GM12878 (cell line): ENCODE results near the gene SPHKAP. TPM values are rescaled to one million over a fixed set of nuclear protein-coding genes. Genes with fewer than 3 reads are reported as not detected.

ENCODE experiments used
- ATAC-seq: fragments of 200-7000 bp; cut with Tn5 transposase; 3 replicates; pipeline ENCODE4 v1.9.1; 2020; ENCODE audit warnings: mild to moderate bottlenecking, moderate library complexity
- BruUV-seq: library from RNA; stranded (reverse); fragments of 400-500 nt; replicated peaks from 2 replicates; lab custom pipeline; 2021; lab: Mats Ljungman, UMichigan
- CTCF ChIA-PET: fragments of 300-600 bp; sonication (Branson Sonifier 250); formaldehyde crosslinking; extraction: SDS; loops from one replicate; lab custom pipeline; 2021; ENCODE audit warnings: inconsistent platforms; lab: Yijun Ruan, JAX
- POLR2A ChIA-PET: fragments of 350-600 bp; formaldehyde crosslinking; extraction: SDS; loops from one replicate; lab custom pipeline; 2021; ENCODE audit warnings: inconsistent platforms; lab: Charles Lee
- RAD21 ChIA-PET: fragments of 300-600 bp; sonication (Branson Sonifier 250); formaldehyde crosslinking; loops from one replicate; lab custom pipeline; 2023; ENCODE audit warnings: antibody characterized with exemption; ENCODE audit not compliant: unreplicated experiment; lab: Charles Lee
- SMC1A ChIA-PET: fragments of 300-600 bp; sonication (Branson Sonifier 250); formaldehyde crosslinking; loops from one replicate; lab custom pipeline; 2023; ENCODE audit not compliant: unreplicated experiment, uncharacterized antibody; lab: Charles Lee
- DNase-seq: peaks from one replicate; pipeline ENCODE4 v3.0.0-alpha.2; 2011; ENCODE audit warnings: low read depth, low spot score
- FAIRE-seq: peaks from 3 replicates; lab custom pipeline; 2011; peaks lifted over from hg19 to GRCh38; lab: Jason Lieb, UNC
- H2AFZ ChIP-seq: 2 replicates; pipeline ENCODE4 v1.6.0; 2011; ENCODE audit warnings: low read depth, low read length, control low read depth; ENCODE audit not compliant: control insufficient read depth
- H3K27ac ChIP-seq: 2 replicates; pipeline ENCODE4 v1.5.1; 2011; ENCODE audit warnings: control low read depth; ENCODE audit not compliant: control insufficient read depth, insufficient read depth
- H3K27me3 ChIP-seq, 2 experiments: replicated peaks in 1 of 2; 2 replicates each; pipeline versions ENCODE4 v1.6.0 to v1.6.1; 2011; ENCODE audit warnings: low read length in 1 of 2; ENCODE audit not compliant: control insufficient read depth in 2 of 2, insufficient read depth in 2 of 2
- H3K36me3 ChIP-seq, 2 experiments: 2 replicates each; pipeline ENCODE4 v1.5.1; 2011; ENCODE audit warnings: low read length in 1 of 2; ENCODE audit not compliant: control insufficient read depth in 2 of 2, insufficient read depth in 2 of 2
- H3K4me1 ChIP-seq: 2 replicates; pipeline ENCODE4 v1.6.1; 2011; ENCODE audit warnings: mild to moderate bottlenecking, low read length, moderate library complexity, mixed read lengths; ENCODE audit not compliant: control insufficient read depth, insufficient read depth
- H3K4me2 ChIP-seq: 2 replicates; pipeline ENCODE4 v1.6.0; 2011; ENCODE audit warnings: control low read depth; ENCODE audit not compliant: control insufficient read depth, insufficient read depth
- H3K4me3 ChIP-seq: fragments of 200-600 bp; sonication (generic); 2 replicates; pipeline ENCODE4 v1.5.1; 2016
- H3K79me2 ChIP-seq: 2 replicates; pipeline ENCODE4 v1.6.0; 2011; ENCODE audit warnings: low read length; ENCODE audit not compliant: control insufficient read depth, insufficient read depth
- H3K9ac ChIP-seq: 2 replicates; pipeline ENCODE4 v1.8.0; 2011; ENCODE audit warnings: low read length, control low read depth, mixed read lengths; ENCODE audit not compliant: control insufficient read depth, insufficient read depth
- H3K9me3 ChIP-seq: replicated peaks from 3 replicates; pipeline ENCODE4 v1.5.1; 2011; ENCODE audit warnings: mild to moderate bottlenecking, low read length; ENCODE audit not compliant: control insufficient read depth, insufficient read depth
- H4K20me1 ChIP-seq: 2 replicates; pipeline ENCODE4 v1.6.0; 2011; ENCODE audit not compliant: control insufficient read depth, insufficient read depth
- E2F4 ChIP-seq: IDR thresholded peaks from 2 replicates; pipeline ENCODE4 v1.6.1; 2012; ENCODE audit warnings: low read depth, low read length, improper control_type of control experiment
- HDAC6 ChIP-seq: fragments of 200-600 bp; sonication (generic); IDR thresholded peaks from one replicate; pipeline ENCODE4 v1.8.0; 2017; ENCODE audit warnings: antibody characterized with exemption; ENCODE audit not compliant: unreplicated experiment
- KAT2A ChIP-seq: conservative IDR thresholded peaks from 2 replicates; pipeline ENCODE4 v1.6.1; 2011; ENCODE audit warnings: low read depth, low read length; ENCODE audit not compliant: control insufficient read depth
- MEF2B ChIP-seq: fragments of 450-650 bp; IDR thresholded peaks from 2 replicates; pipeline ENCODE4 v1.6.1; 2018; ENCODE audit warnings: mild to moderate bottlenecking, moderate library complexity; ENCODE audit not compliant: partially characterized antibody, poor library complexity, severe bottlenecking
- MYC ChIP-seq: IDR thresholded peaks from 2 replicates; pipeline ENCODE4 v1.6.1; 2011; ENCODE audit warnings: mild to moderate bottlenecking, low read length, moderate library complexity, inconsistent platforms; ENCODE audit not compliant: insufficient read depth, insufficient replicate concordance, insufficient read length, severe bottlenecking
- NKRF ChIP-seq: fragments of 450-650 bp; conservative IDR thresholded peaks from 2 replicates; pipeline ENCODE4 v1.6.1; 2017; ENCODE audit warnings: mild to moderate bottlenecking, moderate library complexity
- SMAD5 ChIP-seq: IDR thresholded peaks from 2 replicates; pipeline ENCODE4 v1.6.1; 2016; ENCODE audit warnings: antibody characterized with exemption, low read depth
- ZNF384 ChIP-seq: IDR thresholded peaks from 2 replicates; pipeline ENCODE4 v1.6.1; 2012; ENCODE audit warnings: low read depth, mild to moderate bottlenecking, low read length, improper control_type of control experiment, borderline replicate concordance
- ZNF592 ChIP-seq: fragments of 450-650 bp; IDR thresholded peaks from 2 replicates; pipeline ENCODE4 v1.6.1; 2017; ENCODE audit warnings: mild to moderate bottlenecking, moderate library complexity
- WGBS: methylation state at CpG from one replicate; pipeline ENCODE4 v1.1.6; 2016; ENCODE audit warnings: low lambda C conversion rate; ENCODE audit not compliant: insufficient replicate concordance, insufficient coverage; ENCODE audit errors: missing lambda C conversion rate; 5-methylcytosine and 5-hydroxymethylcytosine counted together
- in situ Hi-C: fragments of 300-500 bp; cut with MboI; formaldehyde crosslinking; loops from 9 replicates; pipeline ENCODE4 v1.14.3; 2018; ENCODE audit warnings: mixed read lengths
- intact Hi-C: fragments of 100-400 bp; cut with micrococcal nuclease; formaldehyde crosslinking; loops from one replicate; pipeline ENCODE4 v1.14.2; 2022; ENCODE audit not compliant: unreplicated experiment
- polyA plus RNA-seq, 11 experiments: library from polyadenylated mRNA; depleted of rRNA in 4 of 11; unstranded in 6 of 11; stranded (reverse) in 5 of 11; fragments of >200 nt; fragmentation: Nextera tagmentation in 4 of 11; fragmentation: Illumina TruSeq in 1 of 11; extraction: Ambion mirVana in 4 of 11; extraction: Trizol in 1 of 11; gene quantifications; 1 replicate in 1 of 11; 2 replicates in 10 of 11; pipeline versions ENCODE4 v1.2.1 to v1.2.3, GENCODE V29; 2011 to 2016; ENCODE audit warnings: inconsistent platforms in 2 of 11, missing spikeins in 2 of 11, low read depth in 1 of 11
- total RNA-seq, 4 experiments: library from RNA; depleted of rRNA in 3 of 4; stranded (reverse); fragments of >200 nt in 3 of 4; fragmentation: Illumina TruSeq in 1 of 4; extraction: Trizol in 1 of 4; gene quantifications; 2 replicates each; pipeline versions ENCODE4 v1.2.1 to v1.2.3, GENCODE V29; 2013 to 2021

SPHKAP gene
- total and polyA plus RNA-seq, 10 of the 15 experiments (the other 5 are each of a cell fraction or from before 2014, with no cell fraction given) = 0.03 TPM; not detected in 9

- ChIA-PET RAD21 (no interaction called here), CTCF (no interaction called here), SMC1A (no interaction called here), POLR2A (no interaction called here)
- Histone ChIP-seq H4K20me1 (no peaks in the 10 kb centered on the region), H3K9me3 (no peaks in the 10 kb centered on the region; the same call in 2 of the 3 replicates), H2AFZ (no peak overlapping the region), H3K4me3 (no peak overlapping the region), H3K4me1 (no peaks in the 10 kb centered on the region), H3K36me3 (no peaks in the 10 kb centered on the region), H3K4me2 (no peak overlapping the region), H3K79me2 (no peaks in the 10 kb centered on the region), H3K27ac (no peak overlapping the region), H3K9ac (no peak overlapping the region), H3K27me3 (no peaks in the 10 kb centered on the region)
- no TSS peak for BruUV-seq
- WGBS = 0% methylated on average over 3 of the region's 3 CpGs
- intact Hi-C loops (no loop called here), in situ Hi-C loops (no loop called here)
- no peak for TF ChIP-seq NKRF
- TF ChIP-seq E2F4 = no peak
- TF ChIP-seq MYC = no peak
- no peak for TF ChIP-seq SMAD5
- no peak for TF ChIP-seq KAT2A
- no peak for TF ChIP-seq MEF2B
- no peak for TF ChIP-seq HDAC6
- no peak for TF ChIP-seq ZNF384
- TF ChIP-seq ZNF592 = no peak
- FAIRE-seq (no peak), DNase-seq (no peak), ATAC-seq (no peak)
Observed at GRCh38 chr2:228136027-228136426, 45.5 kb downstream of the SPHKAP start.
